GM10266 (cell line): ENCODE measurements around the gene UBE3D.

Experiments
- DNase-seq: peaks from one replicate; pipeline ENCODE4 v3.0.0; 2012; ENCODE audit errors: extremely low spot score
- TF ChIP-seq, protein P1 (sequence below): IDR thresholded peaks from 2 replicates; pipeline ENCODE4 v1.5.1; 2012; ENCODE audit warnings: mild to moderate bottlenecking, low read depth; ENCODE audit not compliant: control insufficient read depth, insufficient read depth; ENCODE audit errors: missing control alignments

UBE3D gene

DNA sequence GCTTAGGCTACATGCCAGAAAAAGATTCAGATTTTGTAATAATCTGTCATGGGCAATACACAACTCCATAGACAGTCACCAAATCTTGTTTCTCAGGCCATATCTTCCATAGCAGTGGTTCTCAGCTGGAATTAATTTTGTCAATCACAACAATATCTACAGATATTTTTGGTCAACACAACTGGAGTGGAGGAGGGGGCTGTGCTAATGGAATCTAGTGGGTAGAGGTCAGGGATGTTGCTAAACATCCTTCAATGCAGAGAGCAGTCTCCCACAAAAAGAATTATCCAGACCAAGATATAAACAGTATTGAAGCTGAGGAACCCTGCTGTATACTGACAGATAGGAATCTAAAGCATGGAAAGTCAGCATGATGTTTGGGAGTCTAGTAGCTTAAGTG, 174.6 kb downstream of the UBE3D start:
- TF ChIP-seq, protein P1, sequence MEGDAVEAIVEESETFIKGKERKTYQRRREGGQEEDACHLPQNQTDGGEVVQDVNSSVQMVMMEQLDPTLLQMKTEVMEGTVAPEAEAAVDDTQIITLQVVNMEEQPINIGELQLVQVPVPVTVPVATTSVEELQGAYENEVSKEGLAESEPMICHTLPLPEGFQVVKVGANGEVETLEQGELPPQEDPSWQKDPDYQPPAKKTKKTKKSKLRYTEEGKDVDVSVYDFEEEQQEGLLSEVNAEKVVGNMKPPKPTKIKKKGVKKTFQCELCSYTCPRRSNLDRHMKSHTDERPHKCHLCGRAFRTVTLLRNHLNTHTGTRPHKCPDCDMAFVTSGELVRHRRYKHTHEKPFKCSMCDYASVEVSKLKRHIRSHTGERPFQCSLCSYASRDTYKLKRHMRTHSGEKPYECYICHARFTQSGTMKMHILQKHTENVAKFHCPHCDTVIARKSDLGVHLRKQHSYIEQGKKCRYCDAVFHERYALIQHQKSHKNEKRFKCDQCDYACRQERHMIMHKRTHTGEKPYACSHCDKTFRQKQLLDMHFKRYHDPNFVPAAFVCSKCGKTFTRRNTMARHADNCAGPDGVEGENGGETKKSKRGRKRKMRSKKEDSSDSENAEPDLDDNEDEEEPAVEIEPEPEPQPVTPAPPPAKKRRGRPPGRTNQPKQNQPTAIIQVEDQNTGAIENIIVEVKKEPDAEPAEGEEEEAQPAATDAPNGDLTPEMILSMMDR, result no peak
- no peak for DNase-seq

DNA sequence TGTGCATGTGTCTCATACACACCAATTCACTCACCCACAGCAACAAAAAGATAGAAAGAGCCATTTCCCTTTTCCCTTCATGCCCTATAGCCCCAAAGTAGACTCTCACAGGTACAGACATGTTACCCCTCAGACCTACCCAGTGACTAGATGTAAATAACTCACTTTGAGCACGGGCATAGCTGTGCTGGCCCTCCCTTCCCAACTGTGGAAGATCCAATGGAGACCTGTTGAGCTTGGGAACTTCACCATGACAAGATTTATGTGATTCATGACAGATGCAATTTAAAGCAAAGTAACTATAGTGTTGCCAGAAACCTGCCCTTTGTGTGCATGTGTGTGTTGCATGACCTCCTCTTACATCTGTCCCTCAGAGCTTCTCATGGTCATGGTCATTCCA, 175.4 kb downstream of the UBE3D start:
- DNase-seq, result no peak
- TF ChIP-seq, protein P1, result no peak

DNA sequence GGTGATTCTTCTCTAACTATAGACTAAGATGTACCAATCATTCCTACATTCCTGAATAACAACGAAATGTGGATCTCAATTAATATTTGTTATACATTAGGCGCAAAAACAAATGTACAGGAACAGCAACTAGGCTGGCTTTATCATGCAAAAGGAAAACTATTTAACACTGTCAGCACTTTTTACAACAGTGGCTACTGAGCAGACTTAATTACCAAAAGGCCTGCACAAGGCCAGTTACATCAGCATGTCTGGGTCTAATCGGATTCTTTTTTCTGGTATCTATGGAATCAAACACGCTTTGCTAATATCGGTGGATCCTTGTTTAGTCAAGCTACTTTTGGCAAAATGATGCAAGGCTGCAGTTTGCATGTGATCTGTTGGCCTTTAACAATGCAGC, 176.5 kb downstream of the UBE3D start:
- DNase-seq, result no peak
- TF ChIP-seq, protein P1, result no peak

DNA sequence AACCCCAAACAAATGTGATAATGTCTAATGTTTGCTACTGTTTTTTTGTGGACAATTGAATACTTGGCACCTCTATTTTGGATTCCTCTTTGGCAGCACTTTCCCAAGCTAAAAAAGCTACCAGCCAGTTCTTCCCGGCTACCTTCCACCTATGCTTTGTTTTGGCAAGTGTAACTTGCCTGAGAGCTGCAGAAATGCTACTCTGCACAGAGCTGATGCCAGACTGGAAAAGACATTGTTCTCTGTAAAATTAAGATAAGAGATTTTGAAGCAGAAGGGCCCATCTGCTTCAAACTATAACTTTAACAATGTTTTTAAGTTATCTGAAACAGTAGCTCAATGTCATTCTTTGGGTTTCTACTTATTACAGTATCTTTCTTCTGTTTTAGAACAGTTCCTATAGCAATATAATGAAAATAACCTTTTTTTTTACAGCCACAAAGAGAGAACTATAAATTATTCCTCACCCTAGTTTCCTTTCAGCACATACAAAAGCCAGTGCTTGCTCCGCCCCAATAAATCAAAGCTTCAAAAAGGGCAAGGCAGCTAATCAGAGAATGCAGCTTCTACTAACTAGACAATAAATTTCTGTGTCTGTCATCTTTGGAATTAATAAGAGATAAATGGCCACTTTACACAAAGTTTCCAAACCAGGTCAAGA, 183.1 kb downstream of the UBE3D start:
- DNase-seq, result no peak

DNA sequence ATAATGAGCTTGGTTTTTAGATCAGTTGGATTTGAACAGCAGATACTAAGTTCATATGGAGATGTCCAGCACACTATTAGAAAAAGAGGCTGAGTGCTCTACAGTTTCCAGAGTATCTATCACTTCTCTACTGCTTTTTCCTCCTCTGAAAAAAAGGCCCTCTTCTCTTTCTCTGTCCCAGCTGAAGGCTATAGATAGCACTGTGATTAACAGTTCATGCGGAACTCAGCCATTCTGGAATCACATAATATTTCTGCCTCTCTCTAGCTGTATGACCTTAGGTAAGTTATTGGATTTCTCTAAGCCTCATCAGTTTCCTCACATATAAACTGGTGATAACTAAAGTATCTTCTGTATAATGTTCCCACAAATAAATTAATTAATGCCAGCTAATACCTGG, 184.1 kb downstream of the UBE3D start:
- TF ChIP-seq, protein P1, result no peak
- DNase-seq, result no peak

More for the DNA sequence above, 183.1 kb downstream of the UBE3D start:
- TF ChIP-seq, protein P1, result no peak

DNA sequence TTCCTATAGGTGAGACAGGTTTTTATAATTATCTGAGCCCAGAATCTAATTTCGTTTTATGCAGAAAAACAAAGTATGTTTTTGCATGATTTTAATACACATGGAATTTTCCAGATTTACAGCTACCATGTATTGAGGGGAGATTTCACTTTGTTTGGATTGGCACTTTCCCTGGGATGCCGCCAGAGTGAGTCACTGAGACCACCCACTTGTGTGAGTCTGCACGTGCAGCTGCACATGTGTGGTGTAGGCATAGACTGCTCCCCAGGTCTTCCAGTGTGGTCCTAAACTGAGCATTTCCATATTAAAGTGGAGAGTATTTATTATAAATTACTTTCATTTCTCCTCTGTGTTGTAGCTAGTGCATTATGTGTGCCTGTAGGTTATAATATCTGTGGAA, 186.8 kb downstream of the UBE3D start:
- DNase-seq, result no peak
- TF ChIP-seq, protein P1, result no peak
